ENCODE measurements around the gene ARMS2. TPM values are rescaled to one million over a fixed set of nuclear protein-coding genes. Genes with fewer than 3 reads are reported as not detected.

ARMS2 gene
- total RNA-seq, result not detected in 2 replicates

GRCh38 chr10:122454603-122455080 is at the start of gene ARMS2:
Gene ARMS2 (plus strand): TSS chr10:122454653. CDS start chr10:122454728, 75 bp downstream.

GRCh38 chr10:122461367-122461728 is 6.9 kb downstream of the ARMS2 start, which contains the start of gene HTRA1:
Gene HTRA1 (plus strand): TSS chr10:122461553. CDS start chr10:122461653, 100 bp downstream.

Other genes starting within 250 kb of the ARMS2 start
- gene BTBD16, start 183.4 kb upstream of the ARMS2 start, total RNA-seq, result 0.31 and 0.40 TPM in 2 replicates
- 17.2 and 19.9 TPM in 2 replicates for gene PLEKHA1, start 79.9 kb upstream of the ARMS2 start, total RNA-seq
- 235 and 353 TPM in 2 replicates for gene HTRA1, start 6.9 kb downstream of the ARMS2 start, total RNA-seq
- under 0.01 and 0.06 TPM in 2 replicates for gene DMBT1, start 106.1 kb downstream of the ARMS2 start, total RNA-seq
- not detected in 2 replicates for gene C10orf120, start 245.2 kb downstream of the ARMS2 start, total RNA-seq